Measurements from ENCODE around the gene CPED1.
A peak's percentile ranks its signal among the peaks of the same experiment; 100 is the strongest.
"Not testable (repeated sequence)": the region's sequence is repeated elsewhere in the genome, so short reads cannot be mapped to it uniquely, and the experiment has no call there.

CPED1 gene

DNA sequence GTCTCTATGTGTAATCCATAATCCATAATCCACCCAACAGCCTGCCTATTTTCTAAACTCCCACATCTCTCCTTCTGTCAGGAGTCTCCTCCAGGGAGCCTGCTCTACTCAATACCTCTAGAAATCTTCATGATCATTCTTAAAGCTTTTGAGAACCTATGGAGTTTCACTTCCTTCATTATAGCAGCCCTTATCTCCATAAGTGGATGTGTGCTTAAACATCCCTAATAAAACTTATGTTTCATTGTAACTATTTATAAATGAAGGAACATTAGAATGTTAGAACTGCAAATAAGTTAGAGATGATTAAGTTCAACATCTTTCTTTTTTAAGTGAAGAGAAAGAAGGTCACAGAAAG lies 8.5 kb downstream of the CPED1 start:
- no peak for DNase-seq (ENCODE audit: low read depth)

DNA sequence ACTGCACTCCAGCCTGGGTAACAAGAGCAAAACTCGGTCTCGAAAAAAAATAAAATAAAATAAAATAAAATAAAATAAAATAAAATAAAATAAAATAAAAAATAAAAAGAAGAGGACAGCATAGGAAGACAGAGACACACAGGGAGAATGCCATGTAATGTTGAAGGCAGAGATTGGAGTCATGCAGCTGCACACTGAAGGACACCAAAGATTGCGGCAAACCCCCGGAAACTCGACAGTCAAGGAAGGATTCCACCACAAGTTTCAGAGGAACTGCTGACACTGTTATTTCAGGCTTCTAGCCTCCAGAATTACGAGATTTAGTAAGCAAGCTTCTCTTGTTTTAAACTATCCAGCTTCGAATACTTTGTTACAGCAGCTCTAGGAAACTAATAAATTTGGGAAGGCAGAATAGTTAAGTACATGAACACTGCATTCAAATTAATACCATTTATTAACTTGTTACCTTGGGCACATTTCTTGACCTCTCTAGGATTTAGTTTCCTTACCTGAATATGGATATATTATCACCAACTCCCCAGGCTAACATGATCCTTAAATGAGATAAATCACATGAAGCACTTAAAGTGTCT lies 9.5 kb downstream of the CPED1 start:
- DNase-seq (ENCODE audit: low read depth): no peak

DNA sequence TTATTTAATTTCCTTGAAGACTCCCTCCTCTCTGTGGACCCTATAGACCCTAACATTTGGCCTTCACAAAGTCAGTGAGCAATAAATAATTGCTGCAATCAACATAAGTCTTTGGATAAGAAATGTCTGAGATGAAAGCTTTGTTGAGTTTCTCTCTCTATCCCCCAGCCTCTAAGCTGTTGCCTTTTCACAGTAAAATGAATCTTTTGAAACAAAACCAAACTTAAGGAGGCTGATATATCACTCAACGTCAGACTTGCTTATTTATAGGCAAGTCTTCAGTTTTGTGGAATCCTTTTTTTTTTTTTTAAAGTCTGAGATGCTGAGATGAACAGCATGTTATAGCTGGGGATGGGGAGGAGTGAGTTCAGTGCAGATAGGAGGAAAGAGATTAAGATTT lies 10.0 kb downstream of the CPED1 start:
- no peak for DNase-seq (ENCODE audit: low read depth)

DNA sequence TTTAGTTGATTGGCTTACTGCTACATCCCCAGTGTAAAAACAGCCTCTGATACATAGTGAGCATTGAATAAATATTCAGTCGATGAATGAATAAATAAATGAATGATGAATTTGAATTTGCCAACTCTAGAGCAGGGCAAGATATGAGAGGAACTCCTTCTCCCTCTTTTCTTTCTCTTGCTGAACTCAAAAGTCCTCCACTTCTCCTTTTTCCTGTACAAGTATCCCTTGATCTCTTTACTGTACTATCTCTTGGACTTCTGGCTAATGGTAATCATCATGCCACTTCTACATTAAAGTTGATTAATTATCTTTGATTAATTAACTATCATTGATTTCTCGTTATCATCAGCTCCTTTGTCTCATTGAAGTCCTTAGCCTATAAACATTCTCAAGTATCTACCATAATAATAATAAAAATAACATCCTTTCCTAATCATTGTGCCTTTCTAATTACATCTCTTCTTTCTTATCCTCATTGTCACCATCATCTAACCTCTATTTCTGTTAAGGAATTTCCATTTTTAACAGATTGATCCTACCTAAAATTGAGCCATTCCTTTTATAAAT lies 10.6 kb downstream of the CPED1 start:
- no peak for DNase-seq (ENCODE audit: low read depth)

GRCh38 chr7:121000081-121000983 lies 11.8 kb downstream of the CPED1 start:
- DNase-seq (ENCODE audit: low read depth): peak; percentile 62

GRCh38 chr7:121001234-121001906 lies 12.9 kb downstream of the CPED1 start:
- no peak for DNase-seq (ENCODE audit: low read depth)

DNA sequence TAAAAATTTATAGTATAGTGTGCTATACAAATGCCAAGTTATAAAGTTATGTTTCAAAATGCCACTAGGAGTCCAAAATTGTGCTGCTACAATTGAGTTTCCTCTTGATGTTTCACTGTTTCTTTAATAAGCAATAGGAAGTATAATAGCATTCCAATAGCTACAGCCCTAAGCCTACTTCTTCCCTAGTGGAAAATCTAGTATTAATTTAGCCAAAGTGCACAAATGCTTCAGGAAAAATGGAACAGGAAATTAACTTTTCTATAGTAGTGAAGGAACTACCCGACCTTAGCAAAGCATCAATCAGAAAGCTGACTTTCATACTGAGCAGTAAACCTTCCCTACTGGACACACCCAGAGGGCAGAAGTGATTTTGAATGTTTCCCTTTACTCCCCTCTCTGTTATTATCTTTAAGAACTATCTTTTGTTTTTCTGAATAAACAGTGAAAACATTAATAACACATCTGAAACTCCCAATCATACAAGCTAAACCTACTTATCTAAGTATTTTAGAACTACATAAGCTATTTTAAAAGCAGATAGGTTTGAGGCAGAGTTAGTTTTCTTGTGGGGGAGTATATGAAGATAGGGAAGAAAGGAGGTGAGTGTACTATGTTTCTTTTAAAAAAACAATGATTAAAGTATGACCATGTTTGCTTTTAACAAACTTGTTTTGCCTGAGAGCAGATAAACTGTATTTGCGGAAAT lies 13.7 kb downstream of the CPED1 start:
- no peak for DNase-seq (ENCODE audit: low read depth)

DNA sequence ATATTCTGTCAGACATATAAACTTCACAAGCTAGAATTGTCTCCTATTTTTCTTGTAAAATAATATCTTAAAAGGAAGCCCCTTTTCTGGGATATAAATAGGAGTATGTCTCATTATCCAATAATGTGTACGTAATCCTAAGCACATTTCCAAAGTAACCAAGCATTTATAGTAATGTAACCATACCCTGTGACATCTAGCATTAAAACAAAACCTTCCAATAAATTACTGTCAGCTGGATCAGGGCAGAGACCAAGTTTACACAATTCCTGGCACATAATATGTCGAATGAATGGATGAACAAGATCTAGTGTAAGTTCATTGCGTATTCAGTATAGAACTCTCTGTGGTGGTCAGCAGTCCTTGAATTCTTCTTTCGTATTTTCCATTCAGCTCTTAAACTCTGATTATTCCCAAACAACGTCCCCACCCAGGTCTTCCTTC lies 14.3 kb downstream of the CPED1 start:
- DNase-seq (ENCODE audit: low read depth): no peak

GRCh38 chr7:121003986-121004685 lies 15.6 kb downstream of the CPED1 start:
- no peak for DNase-seq (ENCODE audit: low read depth)

DNA sequence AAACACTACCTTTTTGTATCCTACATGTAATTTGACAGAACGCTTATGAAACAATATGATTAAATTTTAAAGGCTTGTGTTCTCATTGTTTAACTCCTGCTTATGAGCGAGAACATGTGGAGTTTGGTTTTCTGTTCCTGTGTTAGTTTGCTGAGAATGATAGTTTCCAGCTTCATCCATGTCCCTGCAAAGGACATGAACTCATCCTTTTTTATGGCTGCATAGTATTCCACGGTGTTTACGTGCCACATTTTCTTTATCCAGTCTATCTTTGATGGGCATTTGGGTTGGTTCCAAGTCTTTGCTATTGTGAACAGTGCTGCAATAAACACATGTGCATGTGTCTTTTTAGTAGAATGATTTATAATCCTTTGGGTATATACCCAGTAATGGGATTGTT lies 16.5 kb downstream of the CPED1 start:
- DNase-seq (ENCODE audit: low read depth): not testable (repeated sequence)

DNA sequence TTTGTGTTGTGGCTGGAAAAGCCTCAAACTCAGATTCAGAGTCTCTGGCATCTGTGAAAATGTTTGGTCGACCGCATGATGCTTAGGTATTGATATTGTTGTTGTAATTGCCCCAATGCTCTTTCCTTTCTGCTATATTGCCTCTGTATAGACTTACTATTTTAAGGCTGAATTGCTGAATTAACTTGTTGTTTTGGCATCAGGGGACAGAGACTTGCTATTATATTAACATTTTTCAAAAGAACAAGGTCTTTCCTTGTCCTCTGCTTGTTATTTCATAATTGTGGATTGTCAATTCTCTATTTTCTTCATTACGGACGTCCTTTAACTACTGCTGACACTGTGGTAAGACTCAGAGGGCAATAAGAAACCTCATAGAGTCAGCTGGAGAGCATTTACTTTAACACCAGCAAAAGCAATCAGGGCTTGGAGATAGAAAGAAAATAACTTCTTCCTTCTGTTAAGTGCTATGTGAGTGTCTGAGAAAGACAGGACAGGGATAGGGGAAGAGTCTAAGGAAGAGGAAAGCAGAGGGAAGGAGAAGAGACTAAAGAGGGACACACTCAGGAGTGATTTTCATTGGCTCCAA lies 17.6 kb downstream of the CPED1 start:
- no peak for DNase-seq (ENCODE audit: low read depth)

DNA sequence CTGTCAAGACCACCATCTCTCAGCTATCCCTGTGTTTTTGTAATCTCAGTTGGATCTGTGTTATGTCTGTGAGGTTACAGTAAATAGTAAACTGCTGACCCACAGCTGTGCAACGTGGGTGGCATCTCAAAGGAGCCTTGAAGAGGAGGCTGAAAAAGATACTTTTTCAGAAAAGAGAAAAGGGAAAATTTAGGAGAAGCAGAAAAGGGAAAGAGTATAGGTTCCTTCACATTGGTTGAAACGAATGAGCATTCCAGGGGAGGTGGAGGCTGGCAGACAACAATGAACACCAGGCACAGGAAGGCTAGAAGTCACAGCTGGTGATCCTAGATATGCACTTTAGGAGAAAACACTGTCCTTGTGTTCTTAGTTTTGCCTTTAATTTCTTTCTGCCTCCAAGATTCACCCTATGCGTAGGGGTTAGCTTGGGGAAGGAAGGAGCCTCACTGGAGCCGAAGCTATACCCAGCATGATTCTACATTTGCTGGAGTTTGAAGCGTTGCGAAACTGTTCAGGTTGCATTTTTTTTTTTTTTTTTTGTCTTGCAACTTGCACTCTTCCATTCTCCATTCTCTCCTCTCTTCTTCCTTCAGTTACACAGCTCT lies 18.3 kb downstream of the CPED1 start:
- no peak for DNase-seq (ENCODE audit: low read depth)

- DNase-seq (ENCODE audit: low read depth): no peak
Measured at GRCh38 chr7:121008816-121009215, 20.3 kb downstream of the CPED1 start.

GRCh38 chr7:121011401-121011800 lies 22.9 kb downstream of the CPED1 start:
- DNase-seq (ENCODE audit: low read depth): no peak

DNA sequence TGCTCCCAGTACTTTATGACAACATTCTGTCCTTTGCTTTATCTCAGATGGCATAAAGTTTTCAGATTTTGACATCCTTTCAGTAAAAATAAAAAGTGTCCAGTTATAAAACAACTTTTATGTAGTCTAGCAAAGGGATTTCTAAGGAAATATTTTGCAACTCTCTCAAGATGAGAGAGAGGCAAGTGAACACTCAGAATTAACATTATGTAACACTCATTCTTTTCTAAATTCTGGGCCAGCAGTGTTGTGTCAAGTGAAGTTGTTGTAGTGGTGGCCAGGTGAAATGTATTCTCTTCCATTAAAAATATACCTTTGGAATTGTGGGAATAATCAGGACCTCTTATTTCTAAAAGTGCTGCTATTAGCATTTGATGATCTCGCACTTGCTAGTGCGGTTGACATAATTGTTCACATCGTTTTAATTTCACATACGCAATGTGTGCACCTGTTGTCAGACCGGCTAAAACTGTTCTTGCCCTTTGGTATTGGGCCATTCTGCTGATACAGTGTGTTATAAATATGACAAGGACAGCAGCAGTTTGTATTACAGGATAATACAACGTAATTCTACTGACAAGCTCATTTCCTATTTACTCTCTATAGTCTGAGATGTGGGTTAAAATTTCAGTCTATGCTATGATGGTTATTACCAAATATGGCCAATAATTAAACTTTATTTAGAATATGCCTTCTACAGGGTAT lies 23.8 kb downstream of the CPED1 start:
- no peak for DNase-seq (ENCODE audit: low read depth)

DNA sequence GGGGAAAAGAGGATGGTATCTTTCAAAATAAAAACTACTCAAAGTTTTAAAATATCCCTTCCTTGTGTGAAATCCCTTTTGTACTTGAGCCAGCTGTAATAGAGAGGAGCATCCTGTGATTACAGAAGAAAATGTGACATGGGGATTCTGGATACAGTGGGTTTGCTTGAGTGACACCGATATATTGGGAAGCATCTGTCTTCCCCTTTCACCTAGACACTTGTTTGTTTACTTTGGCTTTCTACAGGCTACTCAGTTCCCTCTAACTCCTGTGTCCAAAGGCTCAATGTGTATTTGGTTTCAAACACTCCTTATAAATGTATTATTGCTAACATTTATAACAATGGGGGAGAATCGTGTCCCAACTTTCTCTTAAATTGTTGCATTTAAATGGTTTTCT lies 24.4 kb downstream of the CPED1 start:
- DNase-seq (ENCODE audit: low read depth): no peak

DNA sequence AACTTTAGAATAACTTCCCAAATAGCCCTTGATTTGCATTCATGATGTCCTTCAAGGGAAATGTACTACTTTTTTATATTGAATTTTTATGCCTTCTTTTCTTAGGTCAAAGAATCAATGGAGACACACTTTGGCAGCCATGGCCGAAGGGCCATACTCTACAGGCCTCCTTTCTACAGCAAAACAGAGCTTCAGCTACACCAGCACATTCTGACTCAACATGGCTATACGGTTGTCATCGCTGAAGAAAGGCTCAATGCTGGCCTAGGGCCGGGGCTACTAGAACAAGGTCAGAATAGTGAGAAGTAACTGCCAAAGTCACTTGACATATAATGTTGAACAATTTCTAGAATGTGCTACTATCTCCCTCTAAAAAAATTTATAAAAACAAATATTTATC lies 27.0 kb downstream of the CPED1 start:
- DNase-seq (ENCODE audit: low read depth): no peak

DNA sequence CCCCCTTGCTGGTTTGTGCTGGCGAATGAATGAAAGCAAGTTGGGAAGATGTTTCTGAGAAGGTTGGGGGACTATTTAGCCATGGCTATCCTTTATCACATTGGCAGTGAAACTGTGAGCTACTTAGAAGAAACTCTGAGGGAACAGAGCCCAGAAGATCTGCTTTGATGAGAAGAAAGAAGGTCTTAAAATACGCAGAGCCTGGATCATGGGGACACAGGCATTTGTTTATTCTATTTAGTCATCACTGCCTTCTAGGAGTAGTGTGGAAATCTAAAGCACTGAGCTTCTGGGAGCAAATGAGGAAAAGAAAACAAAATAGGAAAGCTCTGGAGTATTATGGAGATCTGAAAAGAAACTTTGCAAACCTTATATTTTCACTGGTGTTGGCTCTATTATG lies 28.5 kb downstream of the CPED1 start:
- DNase-seq (ENCODE audit: low read depth): peak; percentile 83

GRCh38 chr7:121017586-121017985 lies 29.1 kb downstream of the CPED1 start:
- no peak for DNase-seq (ENCODE audit: low read depth)

GRCh38 chr7:121019018-121019417 lies 30.5 kb downstream of the CPED1 start:
- peak; percentile 54 for DNase-seq (ENCODE audit: low read depth)

All from stromal cell of bone marrow (primary cell).